ENCODE data around the gene HK2.

HK2 gene

DNA sequence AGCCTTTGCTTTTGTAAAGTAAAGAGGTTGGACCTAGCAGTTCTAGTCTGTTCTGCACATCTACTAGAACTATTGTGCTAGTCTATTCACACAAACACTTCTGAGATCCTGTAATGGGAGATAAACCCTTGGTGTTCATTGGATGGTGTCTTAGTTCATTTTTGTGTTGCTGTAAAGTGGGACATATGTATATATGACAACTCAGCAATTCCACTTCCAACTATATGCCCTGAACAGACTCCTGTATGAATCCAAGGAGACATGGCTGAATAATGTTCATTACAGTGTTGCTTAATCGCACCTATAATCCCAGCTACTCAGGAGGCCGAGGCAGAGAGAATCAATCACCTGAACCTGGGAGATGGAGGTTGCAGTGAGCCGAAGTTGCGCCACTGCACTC lies 23.3 kb downstream of the HK2 start:
- DNase-seq (ENCODE audit: low read depth in 2 of 2), result no peak

DNA sequence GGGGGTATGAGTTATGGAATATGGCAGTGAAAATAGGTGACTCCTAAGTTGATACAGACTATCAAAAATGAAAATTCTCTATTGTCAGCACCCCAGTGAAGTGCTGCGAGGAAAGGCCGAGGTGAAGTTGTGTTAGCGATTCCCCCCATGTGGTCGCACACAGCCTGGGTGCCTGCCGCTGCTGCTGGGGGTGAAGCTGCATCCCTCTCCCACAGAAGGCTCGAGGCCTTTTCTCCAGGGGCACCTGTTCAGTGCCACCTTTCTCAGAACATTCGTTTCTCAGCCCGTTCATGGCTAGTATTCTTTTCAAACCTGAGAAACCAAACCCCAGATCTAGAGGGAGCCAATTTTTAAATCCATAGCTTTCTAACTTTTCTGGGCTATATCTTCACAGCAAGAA lies 23.8 kb downstream of the HK2 start:
- no peak for DNase-seq (ENCODE audit: low read depth in 2 of 2)

DNA sequence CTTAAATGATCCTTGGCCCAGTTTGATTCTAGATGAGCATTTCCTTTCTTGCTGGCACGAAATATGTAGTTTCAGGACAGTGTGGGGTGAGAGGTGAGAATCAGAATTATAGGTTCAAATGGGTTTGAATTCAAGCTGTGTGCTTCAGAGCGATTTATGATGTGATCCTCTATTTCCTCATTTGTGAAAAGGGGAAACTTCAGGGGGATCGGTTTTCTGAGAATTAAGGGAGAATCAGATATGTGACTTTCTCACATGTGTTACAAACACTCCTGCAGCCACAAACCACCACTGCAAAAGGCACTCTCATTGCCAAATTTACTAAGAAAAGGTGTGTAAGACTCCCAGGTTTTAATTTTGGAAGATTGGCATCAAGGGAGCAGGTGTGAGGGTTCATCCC lies 24.4 kb downstream of the HK2 start:
- no peak for DNase-seq (ENCODE audit: low read depth in 2 of 2)

DNA sequence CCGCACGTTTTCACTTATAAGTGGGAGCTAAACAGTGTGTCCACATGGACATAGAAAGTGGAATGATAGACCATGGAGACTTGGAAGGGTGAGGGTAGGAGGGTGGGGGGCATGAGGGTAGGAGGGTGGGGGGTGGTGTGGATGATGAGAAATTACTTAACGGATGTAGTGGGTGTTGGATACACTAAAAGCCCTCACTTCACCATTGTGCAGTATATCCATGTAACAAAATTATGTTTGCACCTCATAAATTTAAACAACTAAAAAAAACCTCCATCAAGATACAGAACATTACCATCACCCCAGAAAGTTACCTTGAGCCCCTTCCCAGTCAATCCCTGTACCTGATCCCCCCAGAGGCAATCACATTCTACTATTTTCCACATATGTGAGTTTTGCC lies 26.2 kb downstream of the HK2 start:
- DNase-seq (ENCODE audit: low read depth in 2 of 2), result no peak

DNA sequence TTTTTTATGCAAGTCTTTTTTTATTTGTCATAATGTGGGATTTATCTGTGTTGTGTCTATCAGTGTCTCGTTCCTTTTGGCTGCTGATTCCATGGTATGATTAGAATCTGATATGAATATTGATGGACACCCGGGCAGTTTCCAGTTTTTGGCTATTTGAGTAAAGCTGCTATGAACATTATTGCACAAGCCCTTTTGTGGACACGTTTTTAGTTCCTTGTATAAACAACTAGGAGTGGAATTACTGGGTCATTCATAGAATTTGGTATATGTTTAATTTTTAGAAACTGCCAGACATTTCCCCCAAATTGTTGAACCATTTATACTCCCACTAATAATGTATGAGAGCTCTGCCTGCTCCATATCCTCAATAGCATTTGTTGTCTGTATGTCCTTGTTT lies 26.6 kb downstream of the HK2 start:
- no peak for DNase-seq (ENCODE audit: low read depth in 2 of 2)

DNA sequence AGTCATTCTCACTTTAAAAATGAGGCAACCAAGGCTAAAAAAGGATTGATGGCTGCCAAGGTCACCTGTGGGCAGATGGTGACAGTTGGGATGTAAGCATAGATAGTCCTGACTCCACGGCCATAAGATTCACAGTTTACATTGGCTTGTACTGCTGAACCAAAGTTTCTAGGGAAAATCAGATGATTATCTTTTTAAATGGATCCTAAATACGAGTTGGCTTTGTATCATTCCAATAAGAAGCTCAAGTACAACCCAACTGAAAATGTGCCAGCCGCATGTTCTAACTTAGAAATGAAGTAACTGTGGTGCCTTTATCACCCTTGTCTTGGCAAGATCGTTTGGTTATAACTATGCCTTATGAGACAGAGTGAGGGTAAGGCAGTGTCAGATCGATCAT lies 27.6 kb downstream of the HK2 start:
- DNase-seq (ENCODE audit: low read depth in 2 of 2), result no peak

DNA sequence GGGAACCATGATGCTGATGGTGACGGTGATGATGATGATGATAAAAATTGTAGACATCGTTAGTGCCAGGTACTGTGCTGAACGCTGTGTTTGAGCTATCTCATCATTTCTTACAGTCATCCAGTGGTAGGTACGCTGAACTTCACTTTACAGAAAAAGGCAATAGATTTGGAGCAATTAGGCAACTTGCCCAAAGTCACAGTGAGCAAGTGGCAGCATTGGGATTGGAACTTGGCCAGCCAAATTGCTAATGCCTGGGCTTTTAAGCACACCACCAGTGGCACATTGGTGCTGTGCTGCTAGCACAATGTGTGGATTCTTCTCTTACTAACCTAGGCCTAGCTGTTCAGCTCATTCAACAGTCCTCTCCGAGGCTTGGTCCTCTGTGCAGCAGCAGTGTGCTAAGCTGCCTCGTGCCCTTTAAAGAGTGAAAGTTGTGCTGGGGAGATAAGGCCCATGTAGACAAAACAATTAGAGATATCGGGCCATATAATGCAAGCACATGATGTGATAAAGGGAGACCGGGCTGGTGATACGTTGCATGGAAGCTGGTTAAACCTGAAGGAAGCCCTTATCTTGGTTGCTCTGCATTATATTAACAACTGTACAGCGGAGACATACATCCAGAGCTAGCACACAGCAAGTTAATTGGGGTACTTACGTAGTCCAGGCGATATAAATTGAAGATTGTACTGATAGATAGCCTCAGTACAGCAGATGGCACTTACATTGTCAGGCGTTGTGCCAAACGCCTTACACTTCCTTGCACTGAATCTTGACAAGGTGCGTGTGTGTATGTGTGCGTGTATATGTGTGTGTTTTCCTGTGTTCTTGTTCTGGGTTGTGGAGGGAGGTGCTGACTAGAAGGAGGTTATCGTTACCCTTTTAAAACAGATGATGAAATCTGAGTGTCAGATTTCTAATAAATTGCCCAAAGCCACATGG lies 28.4 kb downstream of the HK2 start:
- DNase-seq (ENCODE audit: low read depth in 2 of 2), result no peak

DNA sequence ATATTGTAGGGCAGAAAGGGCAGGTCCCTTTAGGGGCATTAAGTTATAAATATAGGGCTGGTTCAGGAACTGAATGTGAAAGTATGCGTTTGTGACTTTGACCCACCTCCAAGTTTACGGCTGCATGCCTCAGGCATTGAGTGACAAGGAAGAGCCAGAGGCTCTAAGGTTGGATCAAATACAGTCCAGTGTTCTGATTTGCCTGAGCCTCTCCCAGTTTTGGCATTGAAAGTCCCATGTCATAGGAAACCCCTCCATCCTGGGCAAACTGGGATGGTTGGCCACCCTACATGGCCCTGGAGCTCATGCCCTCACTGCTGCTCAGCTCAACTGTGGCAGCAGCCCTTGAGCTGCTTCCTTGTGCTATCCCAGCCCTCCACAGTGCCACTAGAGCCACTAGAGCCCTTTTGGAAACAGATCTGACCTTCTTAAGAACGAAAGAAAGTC lies 29.9 kb downstream of the HK2 start:
- no peak for DNase-seq (ENCODE audit: low read depth in 2 of 2)

DNA sequence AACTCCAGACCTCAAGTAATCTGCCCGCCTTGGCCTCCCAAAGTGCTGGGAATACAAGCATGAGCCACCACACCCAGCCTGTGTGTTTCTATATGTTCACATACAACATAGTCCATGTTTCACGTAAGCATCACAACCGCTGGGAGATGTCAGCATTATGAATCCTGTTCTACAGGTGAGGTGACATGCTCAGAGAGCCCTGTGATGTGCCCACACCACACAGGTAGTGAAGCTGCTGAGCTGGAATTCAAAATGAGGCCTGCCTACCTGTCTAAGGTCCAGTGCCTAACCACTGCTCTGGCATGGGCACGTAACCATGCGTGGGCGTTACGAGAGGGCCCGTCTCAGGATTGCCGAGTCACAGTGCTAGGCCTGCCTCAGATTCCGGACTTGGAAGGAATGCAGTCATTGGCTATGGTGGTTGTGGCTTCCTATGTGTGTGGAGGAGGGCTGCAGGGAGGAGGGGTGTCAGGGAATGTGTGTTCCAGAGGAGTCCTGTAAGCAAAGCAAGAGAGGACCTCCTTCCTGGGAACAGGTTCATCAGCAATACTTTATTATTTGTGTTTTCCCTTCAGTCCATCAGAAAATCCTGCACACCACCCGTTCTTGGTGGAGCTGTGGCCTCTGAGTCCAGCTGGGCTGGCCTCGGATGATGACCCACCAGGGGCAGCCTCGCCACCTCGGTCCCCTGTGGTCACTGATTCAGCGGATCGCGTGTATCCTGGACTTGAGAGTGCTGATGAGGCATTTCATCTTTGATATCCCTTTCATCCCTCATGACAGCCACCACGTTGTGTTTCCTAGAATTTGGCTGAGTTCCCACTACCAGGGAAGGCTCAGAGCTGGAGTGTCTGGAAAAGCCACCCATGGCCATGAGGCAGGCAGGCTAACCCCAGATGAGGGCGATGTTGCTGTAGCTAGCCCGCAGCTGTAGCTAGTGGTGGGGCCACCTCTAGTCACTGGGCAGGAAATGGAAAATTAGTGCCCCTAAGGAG lies 31.1 kb downstream of the HK2 start:
- DNase-seq (ENCODE audit: low read depth in 2 of 2), result no peak

DNA sequence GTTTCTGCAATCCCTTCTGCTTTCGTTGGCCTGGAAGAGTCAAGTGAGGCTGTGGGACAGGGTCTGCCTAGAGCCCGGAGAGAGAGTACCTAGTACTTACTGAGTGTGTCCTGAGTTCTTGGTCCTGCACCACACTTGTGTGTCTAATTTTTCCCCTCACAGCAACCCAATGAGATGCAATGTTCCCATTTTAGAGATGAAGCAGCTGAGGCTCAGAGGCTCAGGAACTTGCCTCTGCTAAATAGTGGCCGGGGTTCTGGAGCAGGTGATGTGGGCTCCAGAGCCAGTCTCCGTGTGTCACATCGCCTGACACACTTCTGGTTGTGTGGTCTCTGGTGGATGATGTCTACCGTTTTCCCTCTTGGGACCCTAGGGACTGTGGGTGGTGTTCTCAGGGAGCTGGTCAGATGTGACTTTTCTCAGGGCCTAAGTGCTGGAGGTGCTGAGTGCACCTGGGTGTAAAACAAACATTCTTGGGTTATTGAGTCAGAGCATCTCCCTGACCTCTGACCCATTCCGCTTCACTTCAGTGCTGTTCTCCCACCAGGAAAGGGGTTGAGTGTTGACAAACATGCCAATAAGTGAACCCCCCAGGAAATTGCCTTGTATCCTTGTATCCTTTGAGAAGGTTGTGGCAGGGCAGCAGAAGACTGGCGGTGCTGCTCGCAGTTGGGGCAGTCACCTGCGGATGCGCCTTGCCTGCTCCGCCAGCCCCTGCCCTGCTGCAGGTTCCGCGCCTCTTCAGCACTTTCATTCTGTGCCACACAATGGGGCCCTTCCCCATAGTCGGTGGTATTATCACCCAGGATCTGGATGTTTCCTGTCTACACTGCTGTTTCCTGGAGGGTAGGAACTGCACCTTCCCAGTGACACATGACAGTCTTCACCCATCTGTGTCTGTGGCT lies 32.1 kb downstream of the HK2 start:
- no peak for DNase-seq (ENCODE audit: low read depth in 2 of 2)

DNA sequence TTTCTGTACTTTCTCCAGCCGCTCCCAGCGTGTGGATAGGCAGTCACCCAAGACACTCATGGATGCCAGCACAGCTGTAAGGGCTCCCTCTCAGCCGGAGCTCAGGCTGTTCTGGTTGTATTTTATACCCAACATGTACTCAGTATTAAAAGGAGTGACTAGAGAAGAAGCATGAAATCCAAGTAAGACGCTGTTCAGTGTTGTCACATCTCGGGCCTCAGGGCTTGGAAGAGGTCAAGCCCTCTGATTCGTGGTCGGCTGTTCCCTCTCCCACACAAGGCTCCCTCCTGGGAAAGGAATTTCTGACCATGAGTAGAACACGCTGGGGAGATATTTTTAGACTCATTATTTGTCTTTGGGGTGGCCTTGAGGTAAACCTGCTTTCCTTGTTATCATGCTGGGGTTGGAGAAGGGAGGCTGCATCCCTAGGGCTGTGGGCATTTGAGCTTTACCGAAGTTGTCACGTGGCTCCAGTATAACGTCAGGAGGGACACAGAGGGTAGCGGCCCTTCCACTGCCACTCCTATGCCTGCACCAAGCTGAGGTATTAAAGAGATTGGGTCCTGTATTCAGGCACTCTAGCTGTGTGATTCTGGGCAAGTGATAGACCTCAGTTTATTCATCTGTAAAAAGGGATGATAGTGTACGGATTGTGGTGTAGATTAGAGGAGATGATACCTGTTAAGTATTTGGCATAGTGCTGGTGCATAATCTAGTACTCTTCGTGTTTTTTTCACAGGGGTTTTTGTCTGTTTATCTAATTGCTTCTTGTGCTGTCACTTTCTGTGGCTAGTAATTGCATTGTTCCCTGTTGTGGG lies 34.1 kb downstream of the HK2 start:
- no peak for DNase-seq (ENCODE audit: low read depth in 2 of 2)

DNA sequence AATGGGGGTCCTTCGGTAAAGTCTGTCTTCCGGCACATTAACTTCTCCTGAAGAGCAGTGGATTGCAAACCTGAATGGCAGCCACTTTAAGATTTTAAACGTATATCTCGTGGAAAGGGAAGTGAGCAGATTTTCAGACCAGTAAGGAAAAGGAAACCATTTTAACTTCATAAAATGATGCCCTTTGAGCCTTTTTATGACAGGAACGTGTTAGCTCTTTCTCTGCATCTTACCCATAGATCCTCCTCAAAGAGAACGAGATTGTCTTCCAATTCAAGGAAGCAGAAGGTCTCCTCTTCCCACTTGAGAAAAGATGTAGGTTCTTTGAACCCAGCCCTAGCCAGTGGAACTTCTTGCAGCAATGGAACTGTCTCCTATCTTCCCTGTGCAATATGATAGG lies 35.6 kb downstream of the HK2 start:
- DNase-seq (ENCODE audit: low read depth in 2 of 2), result no peak

DNA sequence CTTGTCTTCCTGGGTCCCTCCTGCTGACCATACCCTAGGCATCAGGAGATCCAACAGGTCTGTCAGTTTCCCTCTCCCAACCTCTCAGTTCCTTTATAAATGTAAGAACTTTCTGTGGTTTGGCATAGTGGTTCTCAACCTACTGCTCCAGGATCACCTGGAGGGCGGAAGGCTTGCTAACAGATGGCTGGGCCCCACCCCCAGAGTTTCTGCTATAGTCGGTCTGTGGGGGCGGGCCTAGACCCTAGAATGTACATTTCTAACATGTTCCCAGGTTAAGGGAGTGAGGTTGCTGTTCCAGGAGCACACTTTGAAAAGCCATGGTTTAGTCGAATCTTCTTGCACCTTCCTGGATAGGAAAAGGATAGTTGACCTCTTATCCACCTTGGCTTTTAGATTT lies 37.0 kb downstream of the HK2 start:
- DNase-seq (ENCODE audit: low read depth in 2 of 2), result no peak

DNA sequence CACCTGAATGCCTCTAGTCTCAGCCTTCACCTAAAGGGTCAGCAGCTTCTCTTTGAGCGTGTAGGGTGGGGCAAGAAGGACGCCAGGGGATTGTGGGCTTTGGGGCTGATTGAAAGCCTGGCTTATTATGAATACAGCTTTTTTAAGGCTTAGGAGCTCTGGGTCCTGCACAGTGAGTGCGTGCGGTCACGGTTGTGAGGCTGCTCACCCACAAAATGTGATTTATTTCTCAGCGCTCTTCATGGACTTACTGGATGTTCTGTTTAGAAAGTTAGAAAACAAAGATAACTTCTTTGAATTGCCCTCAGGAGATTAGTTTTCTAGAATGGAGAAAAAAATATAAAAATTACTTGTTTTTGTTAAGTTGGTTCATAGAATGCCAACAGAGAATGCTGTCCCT lies 37.5 kb downstream of the HK2 start:
- DNase-seq (ENCODE audit: low read depth in 2 of 2), result no peak

DNA sequence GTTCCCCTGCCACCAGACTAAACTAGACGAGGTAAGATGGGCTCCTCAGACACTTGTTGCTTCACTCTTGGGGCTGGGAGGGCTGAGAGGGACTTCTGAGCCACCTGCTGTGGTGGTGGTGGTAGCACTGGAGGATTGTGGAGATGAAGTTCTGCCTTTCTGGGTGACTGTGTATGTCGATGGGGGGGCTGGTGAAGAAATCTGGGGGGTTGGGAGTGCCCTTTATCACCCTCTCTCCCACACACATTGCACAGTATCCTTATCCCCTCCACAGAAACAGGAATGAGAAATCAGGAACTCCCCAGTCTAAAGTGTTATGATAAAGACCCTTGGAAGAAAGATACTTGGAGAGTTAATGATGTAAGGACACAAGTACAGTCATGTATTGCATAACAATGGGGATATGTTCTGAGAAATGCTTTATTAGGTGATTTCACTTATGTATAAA lies 38.5 kb downstream of the HK2 start:
- no peak for DNase-seq (ENCODE audit: low read depth in 2 of 2)

DNA sequence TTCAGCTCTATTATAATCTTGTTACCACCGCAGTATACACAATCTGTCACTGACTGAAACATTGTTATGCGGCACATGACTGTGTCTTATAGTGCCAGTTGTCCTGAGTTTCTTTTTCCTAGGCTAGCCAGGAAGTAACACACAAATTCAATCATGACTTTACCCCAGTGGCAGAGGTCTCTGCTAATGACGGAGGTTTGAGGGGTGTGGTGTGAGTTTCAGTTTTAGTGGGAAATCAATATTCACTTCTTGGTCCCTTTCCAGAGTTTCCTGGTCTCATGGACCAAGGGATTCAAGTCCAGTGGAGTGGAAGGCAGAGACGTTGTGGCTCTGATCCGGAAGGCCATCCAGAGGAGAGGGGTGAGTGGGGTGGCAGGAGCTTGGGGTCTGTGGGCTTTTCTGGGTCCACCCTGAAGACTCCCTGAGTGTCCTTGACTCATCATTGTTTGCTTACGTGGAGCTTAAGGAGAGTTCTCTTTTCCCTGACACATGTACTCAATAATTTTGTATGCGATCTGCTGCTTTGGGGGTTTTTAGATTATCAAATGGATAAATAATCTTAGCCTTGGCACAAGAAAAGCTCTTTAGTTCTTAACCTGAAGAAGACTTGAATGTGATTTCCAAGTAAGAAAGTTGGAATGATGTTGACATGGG lies 39.2 kb downstream of the HK2 start:
- DNase-seq (ENCODE audit: low read depth in 2 of 2), result no peak

DNA sequence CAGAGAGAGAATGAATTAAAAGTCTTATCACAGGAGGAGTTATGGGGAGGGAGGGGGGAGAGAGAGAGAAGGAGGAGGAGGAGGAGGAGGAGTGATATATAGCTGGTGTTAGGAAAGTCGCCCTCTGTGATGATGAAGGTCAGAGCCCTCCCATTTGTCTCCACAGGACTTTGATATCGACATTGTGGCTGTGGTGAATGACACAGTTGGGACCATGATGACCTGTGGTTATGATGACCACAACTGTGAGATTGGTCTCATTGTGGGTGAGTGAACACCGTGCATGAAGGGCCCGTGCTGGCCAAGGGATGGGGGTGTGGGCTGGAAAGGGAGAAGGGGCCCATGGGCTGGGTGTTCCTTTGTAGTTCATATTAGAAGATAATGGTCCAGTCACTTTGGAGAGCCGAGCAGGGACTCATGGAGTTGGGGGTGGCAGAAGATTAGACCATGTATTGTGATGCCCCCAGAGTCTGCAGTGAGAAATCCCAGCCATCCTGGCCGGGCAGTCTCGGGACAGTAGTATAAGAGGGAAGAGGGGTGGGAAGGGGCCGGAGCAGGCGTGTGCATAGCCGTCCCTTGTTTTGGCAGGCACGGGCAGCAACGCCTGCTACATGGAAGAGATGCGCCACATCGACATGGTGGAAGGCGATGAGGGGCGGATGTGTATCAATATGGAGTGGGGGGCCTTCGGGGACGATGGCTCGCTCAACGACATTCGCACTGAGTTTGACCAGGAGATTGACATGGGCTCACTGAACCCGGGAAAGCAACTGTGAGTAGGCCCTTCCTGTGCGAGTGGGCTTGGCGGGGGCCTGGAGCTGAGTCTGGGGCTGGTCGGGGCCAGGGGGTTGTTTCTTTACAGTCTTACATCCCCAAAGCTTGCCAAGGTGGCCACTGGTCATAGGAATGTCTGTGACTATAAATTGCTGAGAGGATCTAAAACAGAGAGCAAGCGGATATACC lies 40.0 kb downstream of the HK2 start:
- DNase-seq (ENCODE audit: low read depth in 2 of 2), result no peak

DNA sequence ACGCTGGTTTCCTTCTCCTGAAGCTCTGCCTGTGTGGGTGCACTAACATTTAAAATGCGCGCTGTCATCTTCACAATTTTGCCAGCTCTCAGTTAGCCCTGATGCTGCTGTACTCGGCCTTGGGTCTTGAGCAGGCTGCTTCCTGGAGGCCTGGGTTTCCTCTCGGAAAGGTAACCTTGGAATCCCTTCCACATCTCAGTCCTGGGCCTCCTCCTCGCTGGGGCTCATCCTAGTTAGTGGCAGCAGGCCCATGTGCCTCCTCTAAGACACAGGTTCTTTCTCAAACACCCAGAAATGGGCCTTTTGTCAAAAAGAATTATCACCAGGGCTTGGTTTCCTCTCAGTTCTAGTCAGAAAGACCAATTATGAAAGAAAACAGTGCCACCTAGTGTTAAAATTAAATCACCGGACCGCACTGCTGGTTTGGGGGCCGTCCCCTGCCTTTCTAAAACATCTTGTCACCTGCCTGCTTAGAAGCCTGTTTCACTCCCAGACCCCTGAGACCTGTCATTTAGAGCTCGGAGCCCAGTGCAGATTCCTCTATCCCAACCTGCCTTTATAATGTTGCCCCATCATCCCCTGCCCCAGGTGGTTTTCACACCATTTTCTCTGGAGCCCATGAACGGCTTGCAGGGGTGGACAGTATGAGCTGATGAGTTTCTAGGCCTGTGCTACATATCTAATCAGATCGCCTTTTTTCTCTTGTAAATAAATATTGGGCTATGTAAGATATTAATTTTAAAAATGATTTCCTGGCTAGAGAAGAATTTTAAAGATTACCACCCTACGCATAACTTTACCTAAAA lies 42.4 kb downstream of the HK2 start:
- DNase-seq (ENCODE audit: low read depth in 2 of 2), result peak in 1 of 2 donors; percentile 12
